DMS 273 (cell line): ENCODE results near the gene APCDD1.
"Not testable (repeated sequence)": the region's sequence is repeated elsewhere in the genome, so short reads cannot be mapped to it uniquely, and the experiment has no call there.

Experiments
- DNase-seq: peaks from one replicate; lab custom pipeline; 2025; ENCODE audit not compliant: unreplicated experiment; lab: John Stamatoyannopoulos, UW

Gene APCDD1

GRCh38 chr18:10487154-10487553 lies 32.7 kb downstream of the APCDD1 start:
- DNase-seq: peak; percentile 46

- DNase-seq: no peak
These were observed 33.6 kb downstream of the APCDD1 start for GRCh38 chr18:10488017-10488416.

- DNase-seq: no peak
These were observed 36.1 kb downstream of the APCDD1 start for GRCh38 chr18:10490401-10491165.

GRCh38 chr18:10495936-10496335 lies 41.5 kb downstream of the APCDD1 start:
- DNase-seq: no peak

GRCh38 chr18:10497206-10497749 lies 42.8 kb downstream of the APCDD1 start:
- no peak for DNase-seq

GRCh38 chr18:10499230-10499629 lies 44.8 kb downstream of the APCDD1 start:
- DNase-seq: no peak

GRCh38 chr18:10500038-10500437 lies 45.6 kb downstream of the APCDD1 start:
- no peak for DNase-seq

GRCh38 chr18:10504723-10505122 lies 50.3 kb downstream of the APCDD1 start:
- DNase-seq: no peak

- DNase-seq: not testable (repeated sequence)
These were observed 51.5 kb downstream of the APCDD1 start for GRCh38 chr18:10505892-10506291.

GRCh38 chr18:10508591-10508990 lies 54.2 kb downstream of the APCDD1 start:
- DNase-seq: no peak

- no peak for DNase-seq
These were observed 56.8 kb downstream of the APCDD1 start for GRCh38 chr18:10511236-10511635.

GRCh38 chr18:10514082-10514481 lies 59.6 kb downstream of the APCDD1 start:
- peak; percentile 59 for DNase-seq

- peak; percentile 49 for DNase-seq
These were observed 60.2 kb downstream of the APCDD1 start for GRCh38 chr18:10514601-10515000.

- peak; percentile 26 for DNase-seq
These were observed 61.0 kb downstream of the APCDD1 start for GRCh38 chr18:10515456-10515855.

GRCh38 chr18:10516078-10516477 lies 61.6 kb downstream of the APCDD1 start:
- no peak for DNase-seq

GRCh38 chr18:10518595-10519255 lies 64.3 kb downstream of the APCDD1 start:
- peak; percentile 78 for DNase-seq

- DNase-seq: no peak
These were observed 64.9 kb downstream of the APCDD1 start for GRCh38 chr18:10519366-10519765.

- DNase-seq: peak; percentile 95
These were observed 65.8 kb downstream of the APCDD1 start for GRCh38 chr18:10519999-10520935.

GRCh38 chr18:10521566-10521965 lies 67.1 kb downstream of the APCDD1 start:
- no peak for DNase-seq

- no peak for DNase-seq
These were observed 68.1 kb downstream of the APCDD1 start for GRCh38 chr18:10522574-10522973.

- no peak for DNase-seq
These were observed 69.1 kb downstream of the APCDD1 start for GRCh38 chr18:10523544-10523943.
